Activated T-helper 1 cell treated with Interleukin-2 at 50 U/mL for 16 hours (primary cell): ENCODE results near the gene ADAMTS17.

Experiments
- DNase-seq: peaks from one replicate; pipeline ENCODE4 v3.0.0-alpha.2; 2020; ENCODE audit warnings: low read depth

Gene ADAMTS17

GRCh38 chr15:99978426-99978825, 363.3 kb downstream of the ADAMTS17 start:
- no peak for DNase-seq

- no peak for DNase-seq
Observed at GRCh38 chr15:99977929-99978328, 363.8 kb downstream of the ADAMTS17 start.

- DNase-seq: no peak
Observed at GRCh38 chr15:99976811-99977271, 364.9 kb downstream of the ADAMTS17 start.

- DNase-seq: no peak
Observed at GRCh38 chr15:99976000-99976399, 365.8 kb downstream of the ADAMTS17 start.

- no peak for DNase-seq
Observed at GRCh38 chr15:99974246-99974645, 367.5 kb downstream of the ADAMTS17 start.

GRCh38 chr15:99973351-99973750, 368.4 kb downstream of the ADAMTS17 start:
- DNase-seq: no peak

- no peak for DNase-seq
Observed at GRCh38 chr15:99970891-99971430, 370.8 kb downstream of the ADAMTS17 start.

- DNase-seq: no peak
Observed at GRCh38 chr15:99969261-99969920, 372.4 kb downstream of the ADAMTS17 start.

GRCh38 chr15:99967841-99968371, 373.9 kb downstream of the ADAMTS17 start:
- DNase-seq: no peak

- no peak for DNase-seq
Observed at GRCh38 chr15:99966815-99967214, 375.0 kb downstream of the ADAMTS17 start.

GRCh38 chr15:99965376-99965775, 376.4 kb downstream of the ADAMTS17 start:
- no peak for DNase-seq

GRCh38 chr15:99963976-99964375, 377.8 kb downstream of the ADAMTS17 start:
- no peak for DNase-seq

GRCh38 chr15:99963096-99963825, 378.5 kb downstream of the ADAMTS17 start:
- no peak for DNase-seq

GRCh38 chr15:99962006-99962561, 379.7 kb downstream of the ADAMTS17 start:
- DNase-seq: no peak

- no peak for DNase-seq
Observed at GRCh38 chr15:99961011-99961441, 380.7 kb downstream of the ADAMTS17 start.

- DNase-seq: no peak
Observed at GRCh38 chr15:99959326-99959725, 382.4 kb downstream of the ADAMTS17 start.

GRCh38 chr15:99958426-99959097, 383.2 kb downstream of the ADAMTS17 start:
- DNase-seq: no peak

GRCh38 chr15:99957642-99958013, 384.1 kb downstream of the ADAMTS17 start:
- DNase-seq: no peak

- DNase-seq: no peak
Observed at GRCh38 chr15:99956820-99957641, 384.7 kb downstream of the ADAMTS17 start.

GRCh38 chr15:99956022-99956775, 385.6 kb downstream of the ADAMTS17 start:
- DNase-seq: no peak
